ENCODE data around the gene TMEM117. TPM values are rescaled to one million over a fixed set of nuclear protein-coding genes. Genes with fewer than 3 reads are reported as not detected.

TMEM117 gene
- total and polyA plus RNA-seq, 8 donors, result 1.9 to 52.5 (median 8.0) TPM

GRCh38 chr12:44358636-44359035 lies 522.8 kb downstream of the TMEM117 start:
- Histone ChIP-seq H3K4me1 (no peaks in the 10 kb centered on the region), H3K27me3 (no peaks in the 10 kb centered on the region), H3K9me3 (no peaks in the 10 kb centered on the region), H3K36me3 (no peaks in the 10 kb centered on the region), H3K4me3 (no peak overlapping the region), H3K27ac (no peak overlapping the region)
- WGBS, 5 donors, result 63 to 93% (median 88%) methylated on average over 1 of the region's 1 CpG
- intact Hi-C loops (cut with DNase I; ENCODE audit: low total_unique reads), result no loop called here
- no peak for TF ChIP-seq POLR2A (IDR thresholded peaks at IDR 0.05)
- TF ChIP-seq POLR2AphosphoS5 (IDR thresholded peaks at IDR 0.05), result no peak
- TF ChIP-seq EP300 (IDR thresholded peaks at IDR 0.05), result no peak
- TF ChIP-seq CTCF (IDR thresholded peaks at IDR 0.05), result no peak
- DNase-seq, result no peak

- intact Hi-C loops (cut with DNase I; ENCODE audit: low total_unique reads), result no loop called here
- H3K36me3 ChIP-seq, result no peaks in the 10 kb centered on the region
- WGBS, 5 donors, result 82 to 93% (median 87%) methylated on average over 2 of the region's 2 CpGs
- TF ChIP-seq CTCF (IDR thresholded peaks at IDR 0.05) (no peak), POLR2A (IDR thresholded peaks at IDR 0.05) (no peak), EP300 (IDR thresholded peaks at IDR 0.05) (no peak), POLR2AphosphoS5 (IDR thresholded peaks at IDR 0.05) (no peak)
- H3K27ac ChIP-seq, result no peak overlapping the region
- H3K27me3 ChIP-seq, result no peaks in the 10 kb centered on the region
- no peak for DNase-seq
- H3K9me3 ChIP-seq, result no peaks in the 10 kb centered on the region
- no peaks in the 10 kb centered on the region for H3K4me1 ChIP-seq
- H3K4me3 ChIP-seq, result no peak overlapping the region
These were observed 527.1 kb downstream of the TMEM117 start for GRCh38 chr12:44362947-44363346.

GRCh38 chr12:44367136-44367535 lies 531.3 kb downstream of the TMEM117 start:
- Histone ChIP-seq H3K4me1 (no peaks in the 10 kb centered on the region), H3K36me3 (no peaks in the 10 kb centered on the region), H3K27ac (no peak overlapping the region), H3K4me3 (no peak overlapping the region), H3K27me3 (no peaks in the 10 kb centered on the region), H3K9me3 (no peaks in the 10 kb centered on the region)
- no peak for TF ChIP-seq EP300 (IDR thresholded peaks at IDR 0.05)
- no peak for TF ChIP-seq POLR2AphosphoS5 (IDR thresholded peaks at IDR 0.05)
- TF ChIP-seq POLR2A (IDR thresholded peaks at IDR 0.05), result no peak
- no peak for TF ChIP-seq CTCF (IDR thresholded peaks at IDR 0.05)
- no peak for DNase-seq
- intact Hi-C loops (cut with DNase I; ENCODE audit: low total_unique reads), result no loop called here
- 80 to 88% (median 85%) methylated on average over 1 of the region's 1 CpG for WGBS, 5 donors

- Histone ChIP-seq H3K27me3 (no peaks in the 10 kb centered on the region), H3K9me3 (no peaks in the 10 kb centered on the region), H3K36me3 (no peaks in the 10 kb centered on the region), H3K27ac (no peak overlapping the region), H3K4me3 (no peak overlapping the region), H3K4me1 (no peaks in the 10 kb centered on the region)
- DNase-seq, result no peak
- TF ChIP-seq POLR2AphosphoS5 (IDR thresholded peaks at IDR 0.05), result no peak
- TF ChIP-seq CTCF (IDR thresholded peaks at IDR 0.05), result no peak
- no peak for TF ChIP-seq EP300 (IDR thresholded peaks at IDR 0.05)
- no peak for TF ChIP-seq POLR2A (IDR thresholded peaks at IDR 0.05)
- intact Hi-C loops (cut with DNase I; ENCODE audit: low total_unique reads), result no loop called here
- WGBS, 5 donors, result 88 to 95% (median 90%) methylated on average over 2 of the region's 2 CpGs
These were observed 532.0 kb downstream of the TMEM117 start for GRCh38 chr12:44367916-44368315.

Data from stomach (tissue), 9 donors.